H9 (cell line): ENCODE measurements around the gene GNL1. TPM values are rescaled to one million over a fixed set of nuclear protein-coding genes. Genes with fewer than 3 reads are reported as not detected.

Source experiments
- DNase-seq: peaks from one replicate; pipeline ENCODE4 v3.0.0-alpha.2; 2017
- H2AFZ ChIP-seq: one replicate; pipeline ENCODE4 v1.6.1; 2013; ENCODE audit warnings: mild to moderate bottlenecking, low read length, control low read depth, moderate library complexity
- H2AK5ac ChIP-seq: 2 replicates; pipeline ENCODE4 v1.6.1; 2013; ENCODE audit warnings: low read length, control low read depth, mixed read lengths; ENCODE audit not compliant: insufficient read length
- H2BK120ac ChIP-seq: one replicate; pipeline ENCODE4 v1.6.1; 2013; ENCODE audit warnings: low read depth, mild to moderate bottlenecking, low read length, control low read depth, inconsistent platforms; ENCODE audit not compliant: poor library complexity, severe bottlenecking
- H2BK12ac ChIP-seq: 2 replicates; pipeline ENCODE4 v1.6.1; 2013; ENCODE audit warnings: low read length, control low read depth, mixed read lengths, low read depth; ENCODE audit not compliant: insufficient read length
- H2BK15ac ChIP-seq: 2 replicates; pipeline ENCODE4 v1.6.1; 2013; ENCODE audit warnings: low read depth, low read length, control low read depth
- H2BK20ac ChIP-seq: one replicate; pipeline ENCODE4 v1.6.1; 2013; ENCODE audit warnings: low read depth, mild to moderate bottlenecking, low read length, control low read depth, inconsistent platforms; ENCODE audit not compliant: poor library complexity, severe bottlenecking
- H2BK5ac ChIP-seq: 2 replicates; pipeline ENCODE4 v1.6.1; 2013; ENCODE audit warnings: low read length, control low read depth, mixed read lengths; ENCODE audit not compliant: insufficient read length
- H3K14ac ChIP-seq: 2 replicates; pipeline ENCODE4 v1.6.1; 2013; ENCODE audit warnings: low read length, control low read depth; ENCODE audit not compliant: insufficient read depth
- H3K18ac ChIP-seq: 2 replicates; pipeline ENCODE4 v1.6.1; 2013; ENCODE audit warnings: low read depth, mild to moderate bottlenecking, mixed read lengths, low read length, control low read depth; ENCODE audit not compliant: insufficient read length
- H3K23ac ChIP-seq: 2 replicates; pipeline ENCODE4 v1.6.1; 2013; ENCODE audit warnings: low read length, control low read depth, mixed read lengths, low read depth; ENCODE audit not compliant: insufficient read length
- H3K23me2 ChIP-seq: 2 replicates; pipeline ENCODE4 v1.6.1; 2013; ENCODE audit warnings: low read depth, mild to moderate bottlenecking, mixed read lengths, low read length, control low read depth; ENCODE audit not compliant: insufficient read length, poor library complexity, severe bottlenecking
- H3K27ac ChIP-seq: 2 replicates; pipeline ENCODE4 v1.5.1; 2013; ENCODE audit warnings: low read length, control low read depth, mixed read lengths, low read depth; ENCODE audit not compliant: insufficient read length
- H3K27me3 ChIP-seq: 2 replicates; pipeline ENCODE4 v1.6.1; 2013; ENCODE audit warnings: low read length, control low read depth, inconsistent platforms; ENCODE audit not compliant: insufficient read depth
- H3K4ac ChIP-seq: 2 replicates; pipeline ENCODE4 v1.6.1; 2013; ENCODE audit warnings: low read depth, mild to moderate bottlenecking, control low read depth, inconsistent platforms, low read length, moderate library complexity
- H3K4me1 ChIP-seq: 2 replicates; pipeline ENCODE4 v1.6.1; 2013; ENCODE audit warnings: low read length, control low read depth, inconsistent platforms; ENCODE audit not compliant: insufficient read depth
- H3K4me2 ChIP-seq: 2 replicates; pipeline ENCODE4 v1.6.1; 2013; ENCODE audit warnings: low read length, control low read depth, mixed read lengths; ENCODE audit not compliant: insufficient read length, insufficient read depth
- H3K56ac ChIP-seq: 2 replicates; pipeline ENCODE4 v1.6.1; 2013; ENCODE audit warnings: low read depth, mild to moderate bottlenecking, mixed read lengths, low read length, control low read depth; ENCODE audit not compliant: insufficient read length
- H3K79me1 ChIP-seq: 2 replicates; pipeline ENCODE4 v1.6.1; 2013; ENCODE audit warnings: low read depth, mild to moderate bottlenecking, moderate library complexity, low read length, control low read depth, inconsistent platforms; ENCODE audit not compliant: insufficient read depth, poor library complexity, severe bottlenecking
- H3K79me2 ChIP-seq: 2 replicates; pipeline ENCODE4 v1.6.1; 2013; ENCODE audit warnings: low read length, control low read depth, inconsistent platforms; ENCODE audit not compliant: insufficient read depth
- H3K9ac ChIP-seq: 2 replicates; pipeline ENCODE4 v1.6.1; 2013; ENCODE audit warnings: low read length, control low read depth, mixed read lengths; ENCODE audit not compliant: insufficient read length; ENCODE audit errors: extremely low read depth
- H3K9me3 ChIP-seq: one replicate; pipeline ENCODE4 v1.6.1; 2013; ENCODE audit warnings: low read depth, low read length, inconsistent platforms; ENCODE audit not compliant: control insufficient read depth
- H3T11ph ChIP-seq: one replicate; pipeline ENCODE4 v1.6.1; 2013; ENCODE audit warnings: mild to moderate bottlenecking, low read length, control low read depth, inconsistent platforms
- H4K20me1 ChIP-seq: one replicate; pipeline ENCODE4 v1.6.1; 2013; ENCODE audit not compliant: control insufficient read depth, insufficient read length, insufficient read depth
- H4K5ac ChIP-seq: 2 replicates; pipeline ENCODE4 v1.6.1; 2013; ENCODE audit warnings: low read depth, mild to moderate bottlenecking, mixed read lengths, low read length, control low read depth; ENCODE audit not compliant: insufficient read length
- H4K8ac ChIP-seq: replicated peaks from 2 replicates; pipeline ENCODE4 v1.6.1; 2013; ENCODE audit warnings: low read length, control low read depth, mixed read lengths, low read depth; ENCODE audit not compliant: insufficient read length
- H4K91ac ChIP-seq: 2 replicates; pipeline ENCODE4 v1.6.1; 2013; ENCODE audit warnings: low read depth, mild to moderate bottlenecking, moderate library complexity, mixed read lengths, low read length, control low read depth; ENCODE audit not compliant: insufficient read length
- H3K27ac Mint-ChIP-seq, 3 experiments: 2 replicates in 2 of 3; 3 replicates in 1 of 3; pipeline ENCODE4 v1.8.0; 2020 to 2021; ENCODE audit warnings: mixed read lengths in 3 of 3, mild to moderate bottlenecking in 1 of 3, moderate library complexity in 1 of 3
- H3K27me3 Mint-ChIP-seq: 2 replicates; pipeline ENCODE4 v1.8.0; 2021; ENCODE audit warnings: low read depth, mild to moderate bottlenecking, moderate library complexity, mixed read lengths
- H3K36me3 Mint-ChIP-seq, 3 experiments: 2 replicates in 2 of 3; 3 replicates in 1 of 3; pipeline ENCODE4 v1.8.0; 2020 to 2021; ENCODE audit warnings: low read depth in 3 of 3, mixed read lengths in 3 of 3; ENCODE audit not compliant: insufficient read depth in 1 of 3
- H3K4me1 Mint-ChIP-seq, 2 experiments: 2 replicates each; pipeline ENCODE4 v1.8.0; 2020; ENCODE audit warnings: mixed read lengths in 2 of 2
- H3K4me3 Mint-ChIP-seq, 2 experiments: 2 replicates in 1 of 2; 3 replicates in 1 of 2; pipeline ENCODE4 v1.8.0; 2020 to 2021; ENCODE audit warnings: mild to moderate bottlenecking in 2 of 2, mixed read lengths in 2 of 2, moderate library complexity in 1 of 2
- H3K9me3 Mint-ChIP-seq, 2 experiments: 2 replicates in 1 of 2; 3 replicates in 1 of 2; pipeline ENCODE4 v1.8.0; 2020; ENCODE audit warnings: mild to moderate bottlenecking in 2 of 2, mixed read lengths in 2 of 2, moderate library complexity in 1 of 2
- WGBS: extraction: QIAGEN DNeasy Blood & Tissue Kit; methylation state at CpG from one replicate; pipeline ENCODE4 v1.1.7; 2013; ENCODE audit warnings: missing lambda C conversion rate, low lambda C conversion rate, mixed read lengths; ENCODE audit not compliant: insufficient read length; ENCODE audit errors: extremely low coverage; 5-methylcytosine and 5-hydroxymethylcytosine counted together
- total RNA-seq: library from RNA; stranded (reverse); gene quantifications from 2 replicates; pipeline ENCODE4 v1.2.1, GENCODE V29; 2021
- TF ChIP-seq, protein P1 (sequence below): fragments of 200-600 bp; sonication (generic); conservative IDR thresholded peaks from 3 replicates; pipeline ENCODE4 v1.8.0; 2021; ENCODE audit warnings: antibody characterized with exemption, mild to moderate bottlenecking

The GNL1 gene
- total RNA-seq, 1 experiment from 2014 or later = 83.5 TPM

DNA sequence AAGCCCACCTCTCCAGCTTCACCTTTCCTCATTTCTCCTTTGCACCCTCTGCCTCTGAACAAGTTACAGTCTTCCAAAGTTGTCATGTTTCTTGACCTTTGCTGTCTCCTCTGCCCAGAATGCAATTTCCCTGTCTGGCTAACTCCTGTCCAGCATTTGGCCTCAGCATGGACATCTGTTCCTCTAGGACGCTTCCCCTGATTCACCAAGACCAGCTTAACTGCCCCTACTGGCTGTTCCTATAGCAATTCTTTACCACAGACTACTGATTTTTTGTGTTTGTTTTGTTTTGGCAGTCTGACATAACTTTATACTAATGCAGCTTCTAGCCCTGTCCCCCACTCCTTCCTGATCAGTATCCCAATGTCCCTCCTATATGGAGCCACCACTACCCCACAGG lies 13.4 kb downstream of the GNL1 start:
- Histone ChIP-seq H3K4me2 (no peak overlapping the region), H2AFZ (no peak overlapping the region), H3K9me3 (no peaks in the 10 kb centered on the region), H2BK20ac (no peak overlapping the region), H3K27ac (no peak overlapping the region), H3K14ac (no peak overlapping the region), H4K91ac (no peak overlapping the region), H3T11ph (no peak overlapping the region), H3K4ac (no peak overlapping the region), H3K18ac (no peak overlapping the region), H3K9ac (no peak overlapping the region), H4K8ac (no peak overlapping the region), H2BK15ac (no peak overlapping the region), H3K79me1 (no peaks in the 10 kb centered on the region), H3K56ac (no peak overlapping the region), H3K27me3 (no peaks in the 10 kb centered on the region), H4K5ac (no peak overlapping the region), H3K23ac (no peak overlapping the region), H3K23me2 (no peaks in the 10 kb centered on the region), H2BK12ac (no peak overlapping the region), H3K79me2 (no peaks in the 10 kb centered on the region), H2BK120ac (no peak overlapping the region), H3K4me1 (0 out of 2 replicates have a peak, but pooled peaks cover 3% of the 10 kb centered on the region), H2BK5ac (no peak overlapping the region), H2AK5ac (no peak overlapping the region), H4K20me1 (no peaks in the 10 kb centered on the region)
- TF ChIP-seq, protein P1, sequence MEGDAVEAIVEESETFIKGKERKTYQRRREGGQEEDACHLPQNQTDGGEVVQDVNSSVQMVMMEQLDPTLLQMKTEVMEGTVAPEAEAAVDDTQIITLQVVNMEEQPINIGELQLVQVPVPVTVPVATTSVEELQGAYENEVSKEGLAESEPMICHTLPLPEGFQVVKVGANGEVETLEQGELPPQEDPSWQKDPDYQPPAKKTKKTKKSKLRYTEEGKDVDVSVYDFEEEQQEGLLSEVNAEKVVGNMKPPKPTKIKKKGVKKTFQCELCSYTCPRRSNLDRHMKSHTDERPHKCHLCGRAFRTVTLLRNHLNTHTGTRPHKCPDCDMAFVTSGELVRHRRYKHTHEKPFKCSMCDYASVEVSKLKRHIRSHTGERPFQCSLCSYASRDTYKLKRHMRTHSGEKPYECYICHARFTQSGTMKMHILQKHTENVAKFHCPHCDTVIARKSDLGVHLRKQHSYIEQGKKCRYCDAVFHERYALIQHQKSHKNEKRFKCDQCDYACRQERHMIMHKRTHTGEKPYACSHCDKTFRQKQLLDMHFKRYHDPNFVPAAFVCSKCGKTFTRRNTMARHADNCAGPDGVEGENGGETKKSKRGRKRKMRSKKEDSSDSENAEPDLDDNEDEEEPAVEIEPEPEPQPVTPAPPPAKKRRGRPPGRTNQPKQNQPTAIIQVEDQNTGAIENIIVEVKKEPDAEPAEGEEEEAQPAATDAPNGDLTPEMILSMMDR = no peak
- peaks cover 1 to 24% (median 10%) of the 10 kb centered on the region in 3 experiments; a peak in 5 of 7 replicates for H3K36me3 Mint-ChIP-seq
- no peak overlapping the region for H3K27ac Mint-ChIP-seq
- no CpG with 5 or more reads among the region's 1 CpG for WGBS
- H3K9me3 Mint-ChIP-seq = no peaks in the 10 kb centered on the region; a peak in 1 of 5 replicates
- peaks cover 10% of the 10 kb centered on the region in 2 experiments for H3K4me1 Mint-ChIP-seq
- H3K4me3 Mint-ChIP-seq = no peak overlapping the region
- no peak for DNase-seq
- H3K27me3 Mint-ChIP-seq = no peaks in the 10 kb centered on the region; the same call in 1 of the 2 replicates
